GM21529 (cell line): ENCODE results near the gene SLFN12L.

Experiments
- ATAC-seq: cut with Tn5 transposase; IDR thresholded peaks from one replicate; pipeline ENCODE4 v1.9.1; 2021; ENCODE audit not compliant: unreplicated experiment

SLFN12L gene

GRCh38 chr17:35433075-35433894, 104.2 kb downstream of the SLFN12L start:
- ATAC-seq = no peak

- ATAC-seq = peak; percentile 83
Observed at GRCh38 chr17:35432176-35433074, 105.1 kb downstream of the SLFN12L start, which contains the start of gene SLFN12. Gene SLFN12 (minus strand): TSS chr17:35432500. CDS start chr17:35423028, 9,472 bp downstream.

GRCh38 chr17:35429702-35430101, 107.8 kb downstream of the SLFN12L start:
- ATAC-seq = no peak

GRCh38 chr17:35428229-35428628, 109.2 kb downstream of the SLFN12L start:
- ATAC-seq = no peak

GRCh38 chr17:35423761-35424160, 113.7 kb downstream of the SLFN12L start:
- no peak for ATAC-seq
